ENCODE data around the gene GRIFIN. TPM values are rescaled to one million over a fixed set of nuclear protein-coding genes. Genes with fewer than 3 reads are reported as not detected.

Gene GRIFIN
- polyA plus RNA-seq, 1 of the 3 experiments (the other 2 are of a cell fraction) = not detected

DNA sequence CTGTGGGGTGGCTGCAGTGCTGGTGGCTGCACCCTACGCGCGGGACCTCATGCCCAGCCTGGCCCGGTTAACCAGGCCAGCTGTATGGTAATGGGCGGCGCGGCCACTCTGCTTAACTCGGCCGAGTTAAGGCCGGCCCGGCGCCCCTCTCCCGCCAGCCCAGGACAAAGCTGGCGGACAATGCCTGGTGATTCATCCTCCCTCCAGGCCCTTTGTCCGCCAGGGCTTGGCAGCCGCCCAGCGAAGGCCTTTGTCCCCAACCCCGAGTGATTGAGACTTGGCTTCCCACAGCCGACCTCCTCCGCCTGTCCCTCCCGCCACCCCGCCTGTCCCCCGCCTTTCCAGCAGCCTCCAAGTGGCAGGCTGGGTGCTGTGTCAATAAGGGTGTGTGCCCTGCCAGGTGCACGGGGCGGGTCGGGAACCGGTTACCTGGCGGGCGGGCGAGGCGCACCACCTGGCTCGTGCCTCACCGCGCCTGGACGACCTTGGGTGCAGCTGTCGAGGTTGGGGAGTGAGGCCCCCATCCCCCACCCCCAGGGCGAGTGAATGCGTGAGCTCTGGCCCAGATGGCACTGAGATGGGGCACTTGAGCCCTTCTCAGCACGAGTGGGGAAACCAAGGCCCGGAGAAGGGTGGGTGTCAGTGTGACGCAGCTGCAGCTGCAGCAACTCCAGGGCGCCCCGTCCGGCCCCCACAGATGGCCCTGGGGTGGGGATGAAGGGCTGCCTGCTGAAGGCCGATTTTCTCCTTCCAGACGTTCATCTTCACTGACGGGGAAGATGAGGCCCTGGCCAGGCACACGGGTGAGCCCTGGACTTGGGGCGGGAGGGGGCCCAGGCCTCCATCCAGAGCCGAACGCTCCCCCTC lies 48.0 kb upstream of the GRIFIN start (continued):
- TF ChIP-seq YY1 (IDR thresholded peaks at IDR 0.05; ENCODE audit: low read depth) (no peak), TEAD4 (IDR thresholded peaks at IDR 0.05; ENCODE audit: borderline replicate concordance, insufficient read depth) (no peak), ELF1 (IDR thresholded peaks at IDR 0.05) (no peak), FOXM1 (IDR thresholded peaks at IDR 0.05; ENCODE audit: low read depth) (no peak; the same call in 1 of the 2 replicates), FOXJ3 (CRISPR knock-in tag; IDR thresholded peaks at IDR 0.05) (no peak)
- TF ChIP-seq, protein P1, sequence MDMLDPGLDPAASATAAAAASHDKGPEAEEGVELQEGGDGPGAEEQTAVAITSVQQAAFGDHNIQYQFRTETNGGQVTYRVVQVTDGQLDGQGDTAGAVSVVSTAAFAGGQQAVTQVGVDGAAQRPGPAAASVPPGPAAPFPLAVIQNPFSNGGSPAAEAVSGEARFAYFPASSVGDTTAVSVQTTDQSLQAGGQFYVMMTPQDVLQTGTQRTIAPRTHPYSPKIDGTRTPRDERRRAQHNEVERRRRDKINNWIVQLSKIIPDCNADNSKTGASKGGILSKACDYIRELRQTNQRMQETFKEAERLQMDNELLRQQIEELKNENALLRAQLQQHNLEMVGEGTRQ (IDR thresholded peaks at IDR 0.05; ENCODE audit: borderline replicate concordance, low read depth, low read length) = no peak
- TF ChIP-seq, protein P2, sequence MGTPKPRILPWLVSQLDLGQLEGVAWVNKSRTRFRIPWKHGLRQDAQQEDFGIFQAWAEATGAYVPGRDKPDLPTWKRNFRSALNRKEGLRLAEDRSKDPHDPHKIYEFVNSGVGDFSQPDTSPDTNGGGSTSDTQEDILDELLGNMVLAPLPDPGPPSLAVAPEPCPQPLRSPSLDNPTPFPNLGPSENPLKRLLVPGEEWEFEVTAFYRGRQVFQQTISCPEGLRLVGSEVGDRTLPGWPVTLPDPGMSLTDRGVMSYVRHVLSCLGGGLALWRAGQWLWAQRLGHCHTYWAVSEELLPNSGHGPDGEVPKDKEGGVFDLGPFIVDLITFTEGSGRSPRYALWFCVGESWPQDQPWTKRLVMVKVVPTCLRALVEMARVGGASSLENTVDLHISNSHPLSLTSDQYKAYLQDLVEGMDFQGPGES (IDR thresholded peaks at IDR 0.05; ENCODE audit: low read depth, low read length) = no peak
- TF ChIP-seq, protein P3, sequence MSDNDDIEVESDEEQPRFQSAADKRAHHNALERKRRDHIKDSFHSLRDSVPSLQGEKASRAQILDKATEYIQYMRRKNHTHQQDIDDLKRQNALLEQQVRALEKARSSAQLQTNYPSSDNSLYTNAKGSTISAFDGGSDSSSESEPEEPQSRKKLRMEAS (IDR thresholded peaks at IDR 0.05; ENCODE audit: low read depth) = peak; percentile 55; the same call in 1 of the 2 replicates
- TF ChIP-seq, protein P4, sequence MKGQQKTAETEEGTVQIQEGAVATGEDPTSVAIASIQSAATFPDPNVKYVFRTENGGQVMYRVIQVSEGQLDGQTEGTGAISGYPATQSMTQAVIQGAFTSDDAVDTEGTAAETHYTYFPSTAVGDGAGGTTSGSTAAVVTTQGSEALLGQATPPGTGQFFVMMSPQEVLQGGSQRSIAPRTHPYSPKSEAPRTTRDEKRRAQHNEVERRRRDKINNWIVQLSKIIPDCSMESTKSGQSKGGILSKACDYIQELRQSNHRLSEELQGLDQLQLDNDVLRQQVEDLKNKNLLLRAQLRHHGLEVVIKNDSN (IDR thresholded peaks at IDR 0.05; ENCODE audit: borderline replicate concordance, low read depth) = no peak

DNA sequence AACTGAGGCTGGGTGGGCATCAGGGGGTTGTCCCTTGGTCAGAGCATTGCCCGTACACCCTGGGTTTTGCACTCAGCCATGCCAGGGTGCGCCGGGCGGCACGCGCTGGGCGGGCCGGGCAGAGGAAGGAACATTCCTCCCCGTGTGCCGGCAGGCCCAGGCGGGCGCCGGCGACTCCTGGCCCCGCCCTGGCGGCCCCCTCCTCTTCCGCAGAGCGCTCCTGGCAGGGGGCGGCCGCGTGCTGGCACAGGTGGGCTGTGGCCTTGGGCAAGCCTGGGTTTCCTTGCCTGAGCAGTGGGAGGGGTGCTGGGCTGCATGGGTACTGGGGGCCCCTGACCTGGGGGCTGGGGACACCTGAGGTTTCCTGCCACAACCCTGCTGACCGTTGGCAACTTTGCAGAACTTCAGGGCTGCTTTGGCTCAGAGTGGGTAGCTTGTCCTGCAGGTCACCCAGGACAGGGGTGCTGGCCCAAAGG lies 47.3 kb upstream of the GRIFIN start:
- H3K9me3 ChIP-seq = no peaks in the 10 kb centered on the region
- no peak for TF ChIP-seq YY1 (IDR thresholded peaks at IDR 0.05; ENCODE audit: low read depth)
- TF ChIP-seq NFIC (IDR thresholded peaks at IDR 0.05; ENCODE audit: borderline replicate concordance) = no peak
- TF ChIP-seq, protein P5, sequence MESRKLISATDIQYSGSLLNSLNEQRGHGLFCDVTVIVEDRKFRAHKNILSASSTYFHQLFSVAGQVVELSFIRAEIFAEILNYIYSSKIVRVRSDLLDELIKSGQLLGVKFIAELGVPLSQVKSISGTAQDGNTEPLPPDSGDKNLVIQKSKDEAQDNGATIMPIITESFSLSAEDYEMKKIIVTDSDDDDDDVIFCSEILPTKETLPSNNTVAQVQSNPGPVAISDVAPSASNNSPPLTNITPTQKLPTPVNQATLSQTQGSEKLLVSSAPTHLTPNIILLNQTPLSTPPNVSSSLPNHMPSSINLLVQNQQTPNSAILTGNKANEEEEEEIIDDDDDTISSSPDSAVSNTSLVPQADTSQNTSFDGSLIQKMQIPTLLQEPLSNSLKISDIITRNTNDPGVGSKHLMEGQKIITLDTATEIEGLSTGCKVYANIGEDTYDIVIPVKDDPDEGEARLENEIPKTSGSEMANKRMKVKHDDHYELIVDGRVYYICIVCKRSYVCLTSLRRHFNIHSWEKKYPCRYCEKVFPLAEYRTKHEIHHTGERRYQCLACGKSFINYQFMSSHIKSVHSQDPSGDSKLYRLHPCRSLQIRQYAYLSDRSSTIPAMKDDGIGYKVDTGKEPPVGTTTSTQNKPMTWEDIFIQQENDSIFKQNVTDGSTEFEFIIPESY (IDR thresholded peaks at IDR 0.05; ENCODE audit: borderline replicate concordance, low read depth) = no peak
- no peak for TF ChIP-seq CHD2 (IDR thresholded peaks at IDR 0.05; ENCODE audit: low read length, partially characterized antibody)
- TF ChIP-seq RAD21 (IDR thresholded peaks at IDR 0.05; ENCODE audit: low read length) = no peak
- TF ChIP-seq EP300 (IDR thresholded peaks at IDR 0.05; ENCODE audit: borderline replicate concordance in 1 of 2, low read depth in 1 of 2, low read length in 1 of 2) = no peak
- no peak for TF ChIP-seq FOXJ3 (CRISPR knock-in tag; IDR thresholded peaks at IDR 0.05)
- TF ChIP-seq SMC3 (IDR thresholded peaks at IDR 0.05; ENCODE audit: low read depth, low read length) = no peak
- H3K79me2 ChIP-seq (ENCODE audit: insufficient read depth) = peaks cover 48% of the 10 kb centered on the region
- H2AFZ ChIP-seq (ENCODE audit: low read depth) = no peak overlapping the region
- ChIA-PET CTCF (interaction anchor here (1.2 to 1.8 kb wide), 4 partner anchors 40 to 147 kb away, joined by 4 to 8 read pairs (median 6); no protein-coding TSS in a partner anchor), POLR2A (interaction anchor here (1.2 kb wide), 1 partner anchor 27 kb away, joined by 3 read pairs; no protein-coding TSS in a partner anchor)
- peaks cover 50 to 61% of the 10 kb centered on the region in 2 experiments; a peak in 3 of 4 replicates for H3K4me1 ChIP-seq (ENCODE audit: control insufficient read depth in 1 of 2, insufficient read depth in 2 of 2, low read depth in 1 of 2, low read length in 1 of 2)
- DNase-seq = no peak
- no peaks in the 10 kb centered on the region for H3K9me2 ChIP-seq
- peak overlapping the region; percentile 51; the same call in 1 of the 2 replicates for H3K9ac ChIP-seq
- no peak overlapping the region; a peak in 1 of 4 replicates for H3K4me3 ChIP-seq (ENCODE audit: low read depth in 2 of 2, low read length in 1 of 2)
- peaks cover 47% of the 10 kb centered on the region for H3F3A ChIP-seq (replicated peaks; ENCODE audit: insufficient read depth)
- H4K20me1 ChIP-seq (ENCODE audit: insufficient read depth) = peaks cover 10% of the 10 kb centered on the region; the same call in 1 of the 2 replicates
- peak overlapping the region; percentile 90 for H3K4me2 ChIP-seq
- WGBS (ENCODE audit: low lambda C conversion rate) = 74% methylated on average over 11 of the region's 22 CpGs
- no peaks in the 10 kb centered on the region for H3K27me3 ChIP-seq (ENCODE audit: insufficient read depth)
- peaks cover 4 to 6% of the 10 kb centered on the region in 2 experiments for H3K36me3 ChIP-seq (replicated peaks in 1 of 2; ENCODE audit: control insufficient read depth in 1 of 2, insufficient read depth in 2 of 2, low read length in 1 of 2)
- H3K27ac ChIP-seq (ENCODE audit: low read depth in 2 of 2, low read length in 1 of 2) = peak overlapping the region; percentile 48 to 56

Data from SK-N-SH (cell line).